GM12878 (cell line): ENCODE data around the gene ASB2. TPM values are rescaled to one million over a fixed set of nuclear protein-coding genes. Genes with fewer than 3 reads are reported as not detected.

Experiments used
- ATAC-seq: fragments of 200-7000 bp; cut with Tn5 transposase; 3 replicates; pipeline ENCODE4 v1.9.1; 2020; ENCODE audit warnings: mild to moderate bottlenecking, moderate library complexity
- BruUV-seq: library from RNA; stranded (reverse); fragments of 400-500 nt; replicated peaks from 2 replicates; lab custom pipeline; 2021; lab: Mats Ljungman, UMichigan
- CTCF ChIA-PET: fragments of 300-600 bp; sonication (Branson Sonifier 250); formaldehyde crosslinking; extraction: SDS; loops from one replicate; lab custom pipeline; 2021; ENCODE audit warnings: inconsistent platforms; lab: Yijun Ruan, JAX
- POLR2A ChIA-PET: fragments of 350-600 bp; formaldehyde crosslinking; extraction: SDS; loops from one replicate; lab custom pipeline; 2021; ENCODE audit warnings: inconsistent platforms; lab: Charles Lee
- RAD21 ChIA-PET: fragments of 300-600 bp; sonication (Branson Sonifier 250); formaldehyde crosslinking; loops from one replicate; lab custom pipeline; 2023; ENCODE audit warnings: antibody characterized with exemption; ENCODE audit not compliant: unreplicated experiment; lab: Charles Lee
- SMC1A ChIA-PET: fragments of 300-600 bp; sonication (Branson Sonifier 250); formaldehyde crosslinking; loops from one replicate; lab custom pipeline; 2023; ENCODE audit not compliant: unreplicated experiment, uncharacterized antibody; lab: Charles Lee
- DNase-seq: peaks from one replicate; pipeline ENCODE4 v3.0.0-alpha.2; 2011; ENCODE audit warnings: low read depth, low spot score
- FAIRE-seq: peaks from 3 replicates; lab custom pipeline; 2011; peaks lifted over from hg19 to GRCh38; lab: Jason Lieb, UNC
- H2AFZ ChIP-seq: 2 replicates; pipeline ENCODE4 v1.6.0; 2011; ENCODE audit warnings: low read depth, low read length, control low read depth; ENCODE audit not compliant: control insufficient read depth
- H3K27ac ChIP-seq: 2 replicates; pipeline ENCODE4 v1.5.1; 2011; ENCODE audit warnings: control low read depth; ENCODE audit not compliant: control insufficient read depth, insufficient read depth
- H3K27me3 ChIP-seq, 2 experiments: replicated peaks in 1 of 2; 2 replicates each; pipeline versions ENCODE4 v1.6.0 to v1.6.1; 2011; ENCODE audit warnings: low read length in 1 of 2; ENCODE audit not compliant: control insufficient read depth in 2 of 2, insufficient read depth in 2 of 2
- H3K36me3 ChIP-seq, 2 experiments: 2 replicates each; pipeline ENCODE4 v1.5.1; 2011; ENCODE audit warnings: low read length in 1 of 2; ENCODE audit not compliant: control insufficient read depth in 2 of 2, insufficient read depth in 2 of 2
- H3K4me1 ChIP-seq: 2 replicates; pipeline ENCODE4 v1.6.1; 2011; ENCODE audit warnings: mild to moderate bottlenecking, low read length, moderate library complexity, mixed read lengths; ENCODE audit not compliant: control insufficient read depth, insufficient read depth
- H3K4me2 ChIP-seq: 2 replicates; pipeline ENCODE4 v1.6.0; 2011; ENCODE audit warnings: control low read depth; ENCODE audit not compliant: control insufficient read depth, insufficient read depth
- H3K4me3 ChIP-seq: fragments of 200-600 bp; sonication (generic); 2 replicates; pipeline ENCODE4 v1.5.1; 2016
- H3K79me2 ChIP-seq: 2 replicates; pipeline ENCODE4 v1.6.0; 2011; ENCODE audit warnings: low read length; ENCODE audit not compliant: control insufficient read depth, insufficient read depth
- H3K9ac ChIP-seq: 2 replicates; pipeline ENCODE4 v1.8.0; 2011; ENCODE audit warnings: low read length, control low read depth, mixed read lengths; ENCODE audit not compliant: control insufficient read depth, insufficient read depth
- H3K9me3 ChIP-seq: replicated peaks from 3 replicates; pipeline ENCODE4 v1.5.1; 2011; ENCODE audit warnings: mild to moderate bottlenecking, low read length; ENCODE audit not compliant: control insufficient read depth, insufficient read depth
- H4K20me1 ChIP-seq: 2 replicates; pipeline ENCODE4 v1.6.0; 2011; ENCODE audit not compliant: control insufficient read depth, insufficient read depth
- IKZF1 ChIP-seq: fragments of 450-650 bp; conservative IDR thresholded peaks from 2 replicates; pipeline ENCODE4 v1.6.1; 2017; ENCODE audit warnings: antibody characterized with exemption, mild to moderate bottlenecking
- TAF1 ChIP-seq: IDR thresholded peaks from 2 replicates; pipeline ENCODE4 v1.6.1; 2011; ENCODE audit warnings: mild to moderate bottlenecking, low read depth, low read length, borderline replicate concordance
- WRNIP1 ChIP-seq: IDR thresholded peaks from 2 replicates; pipeline ENCODE4 v1.6.1; 2011; ENCODE audit warnings: low read depth, low read length, improper control_type of control experiment, borderline replicate concordance
- WGBS: methylation state at CpG from one replicate; pipeline ENCODE4 v1.1.6; 2016; ENCODE audit warnings: low lambda C conversion rate; ENCODE audit not compliant: insufficient replicate concordance, insufficient coverage; ENCODE audit errors: missing lambda C conversion rate; 5-methylcytosine and 5-hydroxymethylcytosine counted together
- in situ Hi-C: fragments of 300-500 bp; cut with MboI; formaldehyde crosslinking; loops from 9 replicates; pipeline ENCODE4 v1.14.3; 2018; ENCODE audit warnings: mixed read lengths
- intact Hi-C: fragments of 100-400 bp; cut with micrococcal nuclease; formaldehyde crosslinking; loops from one replicate; pipeline ENCODE4 v1.14.2; 2022; ENCODE audit not compliant: unreplicated experiment
- polyA plus RNA-seq, 11 experiments: library from polyadenylated mRNA; depleted of rRNA in 4 of 11; unstranded in 6 of 11; stranded (reverse) in 5 of 11; fragments of >200 nt; fragmentation: Nextera tagmentation in 4 of 11; fragmentation: Illumina TruSeq in 1 of 11; extraction: Ambion mirVana in 4 of 11; extraction: Trizol in 1 of 11; gene quantifications; 1 replicate in 1 of 11; 2 replicates in 10 of 11; pipeline versions ENCODE4 v1.2.1 to v1.2.3, GENCODE V29; 2011 to 2016; ENCODE audit warnings: inconsistent platforms in 2 of 11, missing spikeins in 2 of 11, low read depth in 1 of 11
- total RNA-seq, 4 experiments: library from RNA; depleted of rRNA in 3 of 4; stranded (reverse); fragments of >200 nt in 3 of 4; fragmentation: Illumina TruSeq in 1 of 4; extraction: Trizol in 1 of 4; gene quantifications; 2 replicates each; pipeline versions ENCODE4 v1.2.1 to v1.2.3, GENCODE V29; 2013 to 2021

ASB2 gene
- total and polyA plus RNA-seq, 10 of the 15 experiments (the other 5 are each of a cell fraction or from before 2014, with no cell fraction given) = 3.0 to 54.8 (median 33.5) TPM

GRCh38 chr14:93951635-93952540 is 24.5 kb downstream of the ASB2 start:
- Histone ChIP-seq H3K9ac (no peak overlapping the region), H3K79me2 (no peaks in the 10 kb centered on the region; the same call in 1 of the 2 replicates), H3K36me3 (peaks cover 0 to 6% of the 10 kb centered on the region in 2 experiments; a peak in 2 of 4 replicates), H3K9me3 (no peaks in the 10 kb centered on the region), H3K4me2 (no peak overlapping the region), H4K20me1 (no peaks in the 10 kb centered on the region), H2AFZ (no peak overlapping the region), H3K4me3 (no peak overlapping the region), H3K4me1 (peaks cover 46% of the 10 kb centered on the region), H3K27me3 (no peaks in the 10 kb centered on the region), H3K27ac (no peak overlapping the region)
- ChIA-PET SMC1A (interaction anchor here (0.6 to 19.5 kb wide), 7 partner anchors 11 to 722 kb away, joined by 3 to 409 read pairs (median 4); partner anchors contain the start of gene ASB2), POLR2A (interaction anchor here (0.9 to 1.2 kb wide), 4 partner anchors 15 to 49 kb away, joined by 3 to 5 read pairs (median 4); no protein-coding TSS in a partner anchor), RAD21 (interaction anchor here (1.6 to 15.3 kb wide), 4 partner anchors 11 to 48 kb away, joined by 9 to 324 read pairs (median 24); partner anchors contain the start of gene ASB2), CTCF (interaction anchor here (1.1 to 5.2 kb wide), 8 partner anchors 8 to 184 kb away, joined by 3 to 58 read pairs (median 8); partner anchors contain the start of gene CCDC197)
- TF ChIP-seq IKZF1 (no peak), WRNIP1 (no peak), TAF1 (no peak)
- intact Hi-C loops (no loop called here), in situ Hi-C loops (loop anchor here (25.0 kb wide), 2 partner anchors 1190 to 1710 kb away; no protein-coding TSS in a partner anchor)
- DNase-seq (no peak), ATAC-seq (no peak), FAIRE-seq (no peak)
- no TSS peak for BruUV-seq
- 33% methylated on average over 7 of the region's 7 CpGs for WGBS
